ENCODE results near the gene MRM2.

Gene MRM2

GRCh38 chr7:2185715-2186114 lies 56.3 kb downstream of the MRM2 start:
- DNase-seq (ENCODE audit: low read depth, low spot score): no peak
